GM19238 (cell line): ENCODE results near the gene JAKMIP2.
"Not testable (repeated sequence)": the region's sequence is repeated elsewhere in the genome, so short reads cannot be mapped to it uniquely, and the experiment has no call there.

ENCODE experiments used
- DNase-seq: peaks from one replicate; pipeline ENCODE4 v3.0.0; 2011; ENCODE audit warnings: low spot score; ENCODE audit not compliant: insufficient read length

The JAKMIP2 gene

DNA sequence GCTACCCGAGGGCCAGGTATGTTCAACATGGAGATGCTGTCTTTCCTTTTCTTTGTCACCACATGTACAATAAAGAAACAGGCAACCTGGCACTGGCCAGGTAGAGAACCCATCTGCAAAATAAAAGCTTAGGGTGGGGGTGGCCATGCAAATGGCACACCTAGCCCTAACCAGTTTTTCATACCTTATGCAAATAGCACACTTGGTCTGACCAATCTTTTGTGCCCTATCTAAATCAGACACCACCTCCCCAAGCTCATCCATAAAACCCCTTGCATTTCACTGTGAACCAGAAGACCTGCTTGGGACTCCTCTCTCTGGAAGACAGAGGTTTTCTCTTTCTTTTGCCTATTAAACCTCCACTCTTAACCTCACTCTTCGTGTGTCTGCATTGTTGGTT is 33.9 kb downstream of the JAKMIP2 start:
- DNase-seq = no peak

DNA sequence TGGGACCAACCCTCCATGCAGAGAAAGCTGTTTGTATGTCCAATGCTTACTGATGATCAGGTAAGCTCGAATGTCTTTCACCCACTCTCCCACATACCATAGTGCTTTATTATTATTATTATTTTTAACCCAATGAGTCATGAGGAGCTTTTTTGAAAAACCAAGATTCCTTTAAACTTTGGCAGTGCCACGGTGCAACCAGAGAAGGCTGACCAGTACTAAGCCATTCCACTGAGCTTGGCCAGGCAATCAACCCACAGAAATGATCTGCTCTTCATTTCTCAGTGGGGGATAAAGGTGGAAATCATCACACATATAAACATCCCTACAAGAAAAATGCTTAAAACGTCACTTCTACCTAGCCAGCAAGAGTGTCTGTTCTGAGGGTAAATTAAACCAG is 35.5 kb downstream of the JAKMIP2 start:
- no peak for DNase-seq

- DNase-seq = no peak
Observed at GRCh38 chr5:147743678-147744374, 38.7 kb downstream of the JAKMIP2 start.

GRCh38 chr5:147743012-147743411 is 39.5 kb downstream of the JAKMIP2 start:
- DNase-seq = no peak

- no peak for DNase-seq
Observed at GRCh38 chr5:147742151-147742550, 40.4 kb downstream of the JAKMIP2 start.

GRCh38 chr5:147740864-147741263 is 41.7 kb downstream of the JAKMIP2 start:
- no peak for DNase-seq

DNA sequence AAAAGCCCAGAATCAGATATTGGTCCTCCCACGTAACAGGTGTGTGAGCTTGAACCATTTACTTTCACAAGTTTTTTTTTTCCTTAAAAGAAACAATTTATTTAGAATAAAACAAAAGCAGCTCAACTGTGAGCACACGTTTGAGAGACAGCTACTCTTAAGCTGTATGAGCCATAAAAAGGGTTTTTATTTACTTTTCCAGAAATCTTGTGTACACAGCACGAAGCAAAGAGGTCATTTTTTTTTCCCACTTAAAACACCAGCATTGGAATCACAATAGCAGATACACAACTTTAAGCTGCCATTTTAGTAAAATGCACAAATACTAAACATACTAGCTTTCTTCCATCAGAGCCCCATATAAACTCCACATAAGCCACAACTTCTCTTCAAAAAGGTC is 44.6 kb downstream of the JAKMIP2 start:
- no peak for DNase-seq

GRCh38 chr5:147735621-147736125 is 46.9 kb downstream of the JAKMIP2 start:
- DNase-seq = no peak

DNA sequence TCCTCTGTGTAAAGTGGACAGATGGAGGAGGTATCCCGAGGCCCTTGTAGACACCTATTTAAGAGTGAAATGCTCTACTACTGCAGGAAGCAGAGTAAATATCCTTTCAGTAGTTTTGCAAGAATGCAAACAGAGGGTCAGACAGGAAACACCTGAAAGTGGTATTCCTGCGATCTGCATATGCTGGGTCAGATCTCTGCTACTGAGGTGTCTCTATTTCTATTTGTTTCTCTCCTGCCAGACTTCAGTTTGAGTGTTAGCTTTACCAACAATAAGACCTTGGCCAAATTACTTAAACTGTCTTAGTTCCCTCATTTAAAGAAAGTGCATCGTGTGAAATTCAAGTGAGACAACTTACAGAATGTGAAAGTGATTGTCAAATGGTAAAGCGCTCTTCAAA is 47.6 kb downstream of the JAKMIP2 start:
- DNase-seq = no peak

- DNase-seq = no peak
Observed at GRCh38 chr5:147733075-147733474, 49.5 kb downstream of the JAKMIP2 start.

DNA sequence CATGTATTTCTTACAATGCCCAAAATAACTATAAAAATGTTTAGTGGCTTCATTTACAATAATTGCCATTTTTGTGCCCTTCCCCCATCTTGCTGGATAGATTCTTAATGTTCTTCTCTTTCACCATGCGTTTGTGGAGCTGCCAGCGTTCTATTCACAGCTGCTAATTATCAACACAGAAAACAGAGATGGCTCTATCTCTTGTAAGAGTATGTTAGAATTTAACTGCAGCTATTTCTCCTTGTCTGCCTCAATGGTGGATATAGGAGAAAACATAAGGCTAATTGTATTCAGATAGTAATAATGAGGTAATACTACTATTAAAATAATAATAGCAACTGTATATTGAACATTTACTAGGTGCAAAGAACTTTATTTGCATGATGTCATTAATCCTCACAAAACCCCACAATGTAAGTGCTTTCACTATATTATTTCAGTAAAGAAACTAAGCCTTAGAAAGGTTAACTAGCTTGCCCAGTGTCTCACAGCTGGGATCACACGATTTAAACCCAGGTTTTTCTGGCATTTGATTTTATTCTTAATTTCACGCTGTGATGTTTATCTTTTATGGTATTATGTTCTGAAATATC is 50.1 kb downstream of the JAKMIP2 start:
- DNase-seq = no peak

DNA sequence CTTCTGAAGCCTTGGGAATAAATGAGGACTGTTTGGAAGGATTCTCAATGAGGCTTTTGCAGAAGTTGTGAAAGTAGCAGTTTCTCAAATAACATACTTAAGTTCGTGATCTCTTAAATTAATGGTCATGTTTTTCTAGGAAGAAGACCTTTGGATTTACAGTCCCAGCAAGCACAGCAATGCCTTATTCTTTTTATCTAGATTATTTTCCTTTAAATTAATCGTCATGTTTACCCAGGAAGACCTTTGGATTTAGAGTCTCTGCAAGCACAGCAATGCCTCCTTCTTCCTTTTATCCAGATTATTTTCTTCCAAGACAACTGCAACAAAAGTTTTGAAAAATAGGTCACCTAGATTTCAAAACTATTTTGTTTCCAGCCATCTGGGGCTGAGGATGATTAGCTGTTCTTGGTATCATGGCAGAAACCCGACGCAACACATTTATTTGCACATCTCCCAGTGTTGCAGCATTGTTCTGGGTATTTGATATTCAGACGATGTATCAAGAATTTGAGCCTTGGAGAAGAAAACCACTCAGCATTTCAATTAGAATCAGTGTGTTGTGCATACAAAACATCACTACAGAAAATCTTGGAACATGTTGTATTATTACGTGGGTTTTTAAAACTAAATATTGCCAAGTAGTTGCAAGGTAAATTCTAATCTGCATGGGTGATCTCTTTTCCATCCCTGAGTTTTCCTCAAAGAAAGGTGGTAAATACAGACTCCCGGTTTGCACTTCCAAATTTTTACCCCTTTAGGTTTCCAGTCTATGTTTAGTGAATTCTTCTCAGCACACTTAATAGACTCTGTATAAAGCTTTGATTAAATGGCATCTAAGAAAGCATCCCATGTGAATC is 50.9 kb downstream of the JAKMIP2 start:
- DNase-seq = no peak

- no peak for DNase-seq
Observed at GRCh38 chr5:147727200-147727599, 55.3 kb downstream of the JAKMIP2 start.

- not testable (repeated sequence) for DNase-seq
Observed at GRCh38 chr5:147721191-147721960, 61.2 kb downstream of the JAKMIP2 start.

- DNase-seq = no peak
Observed at GRCh38 chr5:147713550-147714295, 68.8 kb downstream of the JAKMIP2 start.

DNA sequence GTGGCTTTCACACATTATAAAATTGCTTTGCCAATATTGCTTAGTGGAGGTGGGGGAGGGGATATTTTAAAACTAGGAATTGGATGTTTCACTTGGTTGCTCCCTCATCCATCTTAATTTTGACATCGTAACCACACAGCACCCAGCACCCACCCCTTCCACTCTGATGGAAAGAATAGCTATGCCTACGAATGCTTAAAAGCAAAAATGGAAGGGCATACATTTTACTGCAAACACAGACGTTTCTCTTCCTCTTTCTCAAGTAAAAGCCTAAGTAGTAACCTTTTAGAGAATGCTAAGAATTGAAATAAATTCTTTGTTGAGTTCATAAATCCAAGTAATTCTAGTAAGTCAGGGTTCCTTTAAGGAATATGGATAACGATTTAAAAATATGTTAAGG is 69.9 kb downstream of the JAKMIP2 start:
- DNase-seq = no peak

DNA sequence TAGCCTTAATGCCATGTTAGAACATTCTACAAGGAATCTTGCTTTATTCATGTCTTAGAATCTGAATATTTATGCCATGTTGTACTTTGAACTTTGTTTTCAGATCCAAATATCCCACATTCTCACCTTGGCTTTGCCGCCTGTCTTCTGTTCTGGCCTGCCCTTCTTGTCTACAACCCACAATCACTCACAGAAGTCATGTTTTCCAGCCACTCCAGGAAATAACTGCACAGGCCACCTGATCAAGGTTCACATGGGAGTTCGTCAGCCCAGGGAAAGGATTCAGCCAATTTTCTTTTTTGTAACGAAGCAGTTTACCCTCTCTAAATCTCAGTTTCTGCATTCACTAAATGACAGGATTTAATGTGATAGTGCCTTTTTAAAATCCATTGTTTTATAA is 70.5 kb downstream of the JAKMIP2 start:
- no peak for DNase-seq

GRCh38 chr5:147711019-147711418 is 71.5 kb downstream of the JAKMIP2 start:
- DNase-seq = no peak

DNA sequence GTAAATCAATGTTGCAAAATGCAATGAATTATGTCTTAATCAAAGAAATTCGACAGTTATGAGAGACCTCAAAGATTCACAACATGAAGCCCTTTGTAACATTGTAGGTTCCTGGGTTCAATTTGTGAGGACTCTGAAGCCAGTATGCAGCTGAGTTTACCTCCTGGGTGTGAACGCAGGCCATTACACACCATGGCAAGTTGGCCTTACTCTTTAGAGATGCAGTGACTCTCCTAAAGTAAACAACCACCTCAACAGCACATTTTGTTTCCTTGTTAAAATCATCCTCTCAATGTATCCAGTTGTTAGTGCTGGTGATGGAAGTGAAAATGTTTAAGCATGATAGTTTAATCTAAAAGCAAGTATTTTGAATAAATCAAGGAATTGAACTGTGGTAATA is 73.8 kb downstream of the JAKMIP2 start:
- no peak for DNase-seq

- no peak for DNase-seq
Observed at GRCh38 chr5:147704544-147704943, 78.0 kb downstream of the JAKMIP2 start.

DNA sequence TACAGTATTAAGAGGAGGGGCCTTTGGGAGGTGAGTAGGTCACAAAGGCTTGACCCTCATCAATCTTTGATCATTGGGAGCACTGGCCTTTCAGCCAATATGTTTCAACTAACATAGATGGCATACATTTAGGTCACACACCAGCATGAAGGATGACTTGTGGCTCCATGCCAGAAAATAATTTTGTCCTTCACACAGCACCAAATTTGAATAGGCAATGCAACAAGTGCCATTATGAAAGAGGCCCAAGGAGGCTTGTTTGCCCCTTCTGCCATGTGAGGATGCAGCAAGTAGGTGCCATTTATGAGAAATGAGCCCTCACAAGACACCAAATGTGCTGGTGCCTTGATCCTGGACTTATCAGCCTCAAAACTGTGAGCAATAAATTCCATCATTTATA is 81.1 kb downstream of the JAKMIP2 start:
- DNase-seq = no peak
